Measurements from ENCODE around the gene PDRG1. TPM values are rescaled to one million over a fixed set of nuclear protein-coding genes. Genes with fewer than 3 reads are reported as not detected.

Gene PDRG1
- polyA plus RNA-seq, 1 experiment = 16.5 TPM

DNA sequence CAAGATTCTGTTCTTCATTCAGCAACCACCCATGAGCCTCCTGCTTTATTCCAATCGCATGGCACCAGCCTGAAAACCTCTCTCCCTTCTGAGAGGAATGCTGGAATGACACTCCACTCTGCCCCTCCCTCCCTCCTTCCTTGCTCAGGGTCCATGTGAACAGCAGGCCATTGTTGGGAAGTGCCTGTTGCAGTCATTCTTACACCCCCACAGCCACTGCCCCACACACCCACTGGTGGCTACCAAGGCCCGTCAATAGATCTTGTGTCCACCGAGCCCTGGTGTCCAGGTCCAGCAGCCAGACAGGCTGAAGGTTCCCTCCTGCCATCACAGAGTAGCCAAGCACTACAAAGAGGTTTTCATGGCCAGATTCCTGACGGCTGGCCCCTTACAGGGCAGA lies 6.5 kb downstream of the PDRG1 start:
- Histone ChIP-seq H3K4me3 (ENCODE audit: low read depth, low read length) (no peak overlapping the region), H3K36me3 (ENCODE audit: control insufficient read depth, insufficient read depth, low read length) (peaks cover 23% of the 10 kb centered on the region), H3K27me3 (ENCODE audit: control insufficient read depth, insufficient read depth, low read length) (no peaks in the 10 kb centered on the region)
- no peak for DNase-seq (ENCODE audit: low read depth)
- ChIA-PET POLR2A (no interaction called here), CTCF (no interaction called here)
- TF ChIP-seq, protein P1, sequence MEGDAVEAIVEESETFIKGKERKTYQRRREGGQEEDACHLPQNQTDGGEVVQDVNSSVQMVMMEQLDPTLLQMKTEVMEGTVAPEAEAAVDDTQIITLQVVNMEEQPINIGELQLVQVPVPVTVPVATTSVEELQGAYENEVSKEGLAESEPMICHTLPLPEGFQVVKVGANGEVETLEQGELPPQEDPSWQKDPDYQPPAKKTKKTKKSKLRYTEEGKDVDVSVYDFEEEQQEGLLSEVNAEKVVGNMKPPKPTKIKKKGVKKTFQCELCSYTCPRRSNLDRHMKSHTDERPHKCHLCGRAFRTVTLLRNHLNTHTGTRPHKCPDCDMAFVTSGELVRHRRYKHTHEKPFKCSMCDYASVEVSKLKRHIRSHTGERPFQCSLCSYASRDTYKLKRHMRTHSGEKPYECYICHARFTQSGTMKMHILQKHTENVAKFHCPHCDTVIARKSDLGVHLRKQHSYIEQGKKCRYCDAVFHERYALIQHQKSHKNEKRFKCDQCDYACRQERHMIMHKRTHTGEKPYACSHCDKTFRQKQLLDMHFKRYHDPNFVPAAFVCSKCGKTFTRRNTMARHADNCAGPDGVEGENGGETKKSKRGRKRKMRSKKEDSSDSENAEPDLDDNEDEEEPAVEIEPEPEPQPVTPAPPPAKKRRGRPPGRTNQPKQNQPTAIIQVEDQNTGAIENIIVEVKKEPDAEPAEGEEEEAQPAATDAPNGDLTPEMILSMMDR (IDR thresholded peaks at IDR 0.05; ENCODE audit: insufficient read depth, low read depth, low read length) = no peak

DNA sequence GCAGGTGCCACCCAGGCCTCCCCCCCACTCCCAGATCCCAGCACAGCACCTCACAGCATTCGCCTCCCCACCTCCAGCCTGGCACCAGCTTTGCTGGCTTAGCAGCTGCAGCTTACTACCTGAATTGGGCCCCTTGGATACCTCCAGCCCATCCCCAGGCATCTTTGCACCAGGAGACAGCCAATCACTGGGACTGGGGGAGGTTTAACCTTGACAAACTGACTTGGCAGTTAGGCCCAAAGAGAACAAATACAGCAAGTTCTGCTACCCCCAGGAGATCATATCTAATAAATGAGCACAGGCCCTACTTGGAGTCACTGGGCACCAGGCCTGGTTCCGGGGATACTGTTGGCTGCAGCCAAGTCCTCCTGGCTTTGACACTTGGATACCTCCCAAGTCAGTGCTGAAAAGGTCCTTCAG lies 8.8 kb downstream of the PDRG1 start:
- no peak overlapping the region for H3K4me3 ChIP-seq (ENCODE audit: low read depth, low read length)
- ChIA-PET POLR2A (no interaction called here), CTCF (interaction anchor here (0.9 to 1.6 kb wide), 3 partner anchors 9 to 105 kb away, joined by 3 to 6 read pairs (median 3); partner anchors contain the start of gene PDRG1)
- DNase-seq (ENCODE audit: low read depth) = no peak
- H3K27me3 ChIP-seq (ENCODE audit: control insufficient read depth, insufficient read depth, low read length) = no peaks in the 10 kb centered on the region
- peaks cover 15% of the 10 kb centered on the region for H3K36me3 ChIP-seq (ENCODE audit: control insufficient read depth, insufficient read depth, low read length)
- TF ChIP-seq, protein P1 (IDR thresholded peaks at IDR 0.05; ENCODE audit: insufficient read depth, low read depth, low read length) = no peak

DNA sequence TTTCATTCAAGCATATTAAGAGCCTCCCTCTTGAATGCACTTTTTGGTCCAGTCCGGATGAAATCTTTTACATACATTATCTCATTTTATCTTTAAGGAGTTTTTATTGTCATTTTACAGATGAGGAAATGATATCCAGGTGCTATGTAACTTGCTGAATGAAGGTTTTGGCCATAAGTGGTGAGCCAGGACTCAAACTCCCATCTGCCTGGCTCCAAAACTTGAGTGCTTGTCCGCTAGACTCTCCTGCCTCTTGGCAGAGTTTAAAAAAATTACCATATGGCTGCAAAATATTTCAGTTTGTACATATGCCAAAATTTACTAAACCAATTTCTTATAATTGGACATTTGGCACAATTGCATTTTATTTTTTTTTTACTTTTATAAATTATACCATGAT lies 12.2 kb downstream of the PDRG1 start:
- TF ChIP-seq, protein P1 (IDR thresholded peaks at IDR 0.05; ENCODE audit: insufficient read depth, low read depth, low read length) = no peak
- H3K27me3 ChIP-seq (ENCODE audit: control insufficient read depth, insufficient read depth, low read length) = no peaks in the 10 kb centered on the region
- ChIA-PET CTCF (no interaction called here), POLR2A (no interaction called here)
- H3K4me3 ChIP-seq (ENCODE audit: low read depth, low read length) = no peak overlapping the region
- peaks cover 1% of the 10 kb centered on the region; the same call in 1 of the 2 replicates for H3K36me3 ChIP-seq (ENCODE audit: control insufficient read depth, insufficient read depth, low read length)
- DNase-seq (ENCODE audit: low read depth) = no peak

DNA sequence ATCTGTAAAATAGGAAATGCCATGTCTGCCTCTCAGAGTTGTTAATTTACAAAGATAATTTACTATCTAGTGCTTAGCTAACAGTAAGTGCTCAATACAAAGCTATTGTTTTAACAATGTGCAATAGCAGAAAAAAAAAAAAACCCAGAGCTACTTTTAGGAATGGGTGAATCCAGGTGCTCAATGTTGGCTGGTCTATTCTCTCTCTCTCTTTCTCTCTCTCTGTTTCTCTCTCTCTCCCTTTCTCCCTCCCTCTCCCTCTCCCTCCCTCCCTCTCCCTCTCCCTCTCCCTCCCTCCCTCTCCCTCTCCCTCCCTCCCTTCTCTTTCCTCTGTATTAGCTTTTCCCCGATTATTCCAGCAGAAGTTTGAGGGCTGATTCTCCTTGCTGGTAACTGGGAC lies 14.0 kb downstream of the PDRG1 start:
- POLR2A ChIA-PET = interaction anchor here (0.6 kb wide), 1 partner anchor 110 kb away, joined by 3 read pairs; no protein-coding TSS in a partner anchor
- DNase-seq (ENCODE audit: low read depth) = no peak
- Histone ChIP-seq H3K36me3 (ENCODE audit: control insufficient read depth, insufficient read depth, low read length) (no peaks in the 10 kb centered on the region), H3K27me3 (ENCODE audit: control insufficient read depth, insufficient read depth, low read length) (no peaks in the 10 kb centered on the region; the same call in 1 of the 2 replicates), H3K4me3 (ENCODE audit: low read depth, low read length) (no peak overlapping the region)
- CTCF ChIA-PET = interaction anchor here (1.4 to 2.1 kb wide), 2 partner anchors 14 to 114 kb away, joined by 4 to 7 read pairs; partner anchors contain the start of gene PDRG1
- TF ChIP-seq, protein P1 (IDR thresholded peaks at IDR 0.05; ENCODE audit: insufficient read depth, low read depth, low read length) = no peak

DNA sequence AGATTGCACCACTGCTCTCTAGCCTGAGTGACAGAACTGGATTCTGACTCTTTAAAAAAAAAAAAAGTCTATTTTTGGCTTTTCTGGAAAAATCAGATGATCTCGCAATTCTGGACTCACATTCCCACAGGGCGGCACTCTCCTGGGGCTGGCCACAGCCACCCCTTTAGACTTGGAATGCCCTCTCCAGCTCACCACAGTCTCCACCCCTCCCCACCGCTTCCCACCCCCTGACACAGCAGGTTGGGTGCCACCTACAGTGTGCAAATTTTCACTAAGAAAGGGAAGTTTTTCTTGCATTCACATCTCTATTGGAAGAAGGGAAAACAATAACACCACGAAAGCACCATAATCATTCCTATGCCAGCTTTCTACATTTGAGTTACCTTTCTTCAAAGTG lies 15.4 kb downstream of the PDRG1 start:
- Histone ChIP-seq H3K36me3 (ENCODE audit: control insufficient read depth, insufficient read depth, low read length) (no peaks in the 10 kb centered on the region), H3K4me3 (ENCODE audit: low read depth, low read length) (no peak overlapping the region), H3K27me3 (ENCODE audit: control insufficient read depth, insufficient read depth, low read length) (no peaks in the 10 kb centered on the region; the same call in 1 of the 2 replicates)
- DNase-seq (ENCODE audit: low read depth) = no peak
- CTCF ChIA-PET = interaction anchor here (2.1 kb wide), 1 partner anchor 15 kb away, joined by 7 read pairs; the partner anchor contains the start of gene PDRG1
- POLR2A ChIA-PET = no interaction called here
- TF ChIP-seq, protein P1 (IDR thresholded peaks at IDR 0.05; ENCODE audit: insufficient read depth, low read depth, low read length) = no peak
